Natural killer cell (primary cell): ENCODE results near the gene ARHGEF37. TPM values are rescaled to one million over a fixed set of nuclear protein-coding genes. Genes with fewer than 3 reads are reported as not detected.
"Not testable (repeated sequence)": the region's sequence is repeated elsewhere in the genome, so short reads cannot be mapped to it uniquely, and the experiment has no call there.

Experiments used
- ATAC-seq, 3 donors: fragments of 150-1000 bp in 2 of 3; fragments of 200-7000 bp in 1 of 3; cut with Tn5 transposase; 1 replicate in 1 of 3; 2 replicates in 2 of 3; pipeline ENCODE4 v1.10.0; 2021; ENCODE audit warnings: mild to moderate bottlenecking in 2 of 3, moderate library complexity in 2 of 3
- DNase-seq, 2 donors: peaks; one replicate each; pipeline versions ENCODE4 v3.0.0 to v3.0.0-alpha.2; 2013 to 2021; ENCODE audit warnings: mixed read lengths in 1 of 2
- H3K27ac ChIP-seq: one replicate; pipeline ENCODE4 v1.5.1; 2013; ENCODE audit warnings: mild to moderate bottlenecking, low read length
- H3K27me3 ChIP-seq: one replicate; pipeline ENCODE4 v1.6.1; 2013; ENCODE audit warnings: low read length; ENCODE audit not compliant: control insufficient read depth, insufficient read depth
- H3K36me3 ChIP-seq: one replicate; pipeline ENCODE4 v1.6.1; 2013; ENCODE audit warnings: low read length; ENCODE audit not compliant: control insufficient read depth, insufficient read depth
- H3K4me1 ChIP-seq: one replicate; pipeline ENCODE4 v1.6.1; 2013; ENCODE audit warnings: low read length; ENCODE audit not compliant: control insufficient read depth, insufficient read depth
- H3K4me3 ChIP-seq: one replicate; pipeline ENCODE4 v1.5.1; 2013; ENCODE audit warnings: low read length
- H3K9me3 ChIP-seq: one replicate; pipeline ENCODE4 v1.6.1; 2013; ENCODE audit warnings: low read length; ENCODE audit not compliant: control insufficient read depth, insufficient read depth
- H3K27ac Mint-ChIP-seq, 2 donors: one replicate each; pipeline ENCODE4 v1.8.0; 2022; ENCODE audit warnings: mild to moderate bottlenecking in 2 of 2, mixed read lengths in 2 of 2, moderate library complexity in 1 of 2
- H3K27me3 Mint-ChIP-seq, 2 donors: one replicate each; pipeline ENCODE4 v1.8.0; 2022; ENCODE audit warnings: low read depth in 2 of 2, mixed read lengths in 2 of 2
- H3K36me3 Mint-ChIP-seq: one replicate; pipeline ENCODE4 v1.8.0; 2022; ENCODE audit warnings: mixed read lengths
- H3K4me1 Mint-ChIP-seq, 2 donors: one replicate each; pipeline ENCODE4 v1.8.0; 2022; ENCODE audit warnings: mixed read lengths in 2 of 2
- H3K4me3 Mint-ChIP-seq: one replicate; pipeline ENCODE4 v1.8.0; 2022; ENCODE audit warnings: mild to moderate bottlenecking, moderate library complexity, mixed read lengths
- H3K9me3 Mint-ChIP-seq, 2 donors: one replicate each; pipeline ENCODE4 v1.8.0; 2022; ENCODE audit warnings: mixed read lengths in 2 of 2
- WGBS: methylation state at CpG from one replicate; pipeline ENCODE4 v1.1.7; 2013; ENCODE audit warnings: missing lambda C conversion rate; ENCODE audit not compliant: insufficient coverage; 5-methylcytosine and 5-hydroxymethylcytosine counted together
- intact Hi-C: fragments of 100-400 bp; cut with micrococcal nuclease; formaldehyde crosslinking; loops from one replicate; pipeline ENCODE4 v1.14.2; 2022
- total RNA-seq, 4 donors: library from RNA; stranded (reverse); fragments of 120-200 nt in 1 of 4; gene quantifications; one replicate each; pipeline versions ENCODE4 v1.2.3 to v1.2.4, GENCODE V29; 2013 to 2022
- TF ChIP-seq, protein P1 (sequence below): fragments of 200-600 bp; IDR thresholded peaks from one replicate; pipeline ENCODE4 v1.8.0; 2022; ENCODE audit warnings: antibody characterized with exemption

The ARHGEF37 gene
- total RNA-seq, 3 donors from 2014 or later (not counting 1 experiment from before 2014, with no cell fraction given) = 0.61 to 2.6 TPM; not detected in 1

DNA sequence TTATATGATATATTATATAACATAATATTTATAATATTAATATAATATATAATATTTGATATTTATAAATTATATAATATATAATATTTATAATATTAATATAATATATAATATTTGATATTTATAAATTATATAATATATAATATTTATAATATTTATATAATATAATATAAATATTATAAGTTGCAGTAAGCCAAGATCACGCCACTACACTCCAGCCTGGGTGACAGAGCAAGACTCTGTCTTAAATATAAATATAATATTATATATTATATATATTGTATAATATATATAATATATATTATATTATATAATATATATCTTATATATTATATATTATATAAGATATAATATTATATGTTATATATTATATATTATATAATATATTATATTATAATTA, 68.4 kb downstream of the ARHGEF37 start:
- H3K27ac Mint-ChIP-seq, H3K9me3 Mint-ChIP-seq, ATAC-seq: not testable (repeated sequence)

DNA sequence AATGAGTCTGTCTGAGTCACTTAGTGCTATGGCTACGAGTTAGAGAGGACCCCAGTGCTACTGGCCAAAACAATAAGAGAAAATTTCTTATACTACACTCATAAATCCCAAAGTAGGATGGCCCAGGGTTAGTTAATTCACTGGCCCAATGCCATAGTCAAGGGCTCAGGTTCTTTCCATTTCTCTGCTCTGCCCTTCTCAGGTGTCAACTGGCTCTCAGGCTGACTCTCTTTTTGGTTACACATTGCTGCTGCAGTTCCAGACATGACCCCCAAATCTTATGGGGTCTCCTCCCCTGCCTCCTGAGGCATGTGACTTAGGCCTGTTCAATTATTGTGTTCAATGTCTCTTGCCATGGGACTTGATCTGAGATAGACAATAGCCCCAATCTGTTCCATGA, 70.4 kb downstream of the ARHGEF37 start:
- Mint-ChIP-seq H3K4me1 (peaks cover 0 to 12% of the 10 kb centered on the region in 2 donors), H3K36me3 (no peaks in the 10 kb centered on the region), H3K27me3 (no peaks in the 10 kb centered on the region), H3K9me3 (peaks cover 2 to 5% of the 10 kb centered on the region in 2 donors), H3K27ac (no peak overlapping the region), H3K4me3 (no peak overlapping the region)
- H3K27me3 ChIP-seq = no peaks in the 10 kb centered on the region
- WGBS = 60% methylated on average over 1 of the region's 1 CpG
- H3K27ac ChIP-seq = no peak overlapping the region
- H3K9me3 ChIP-seq = peaks cover 5% of the 10 kb centered on the region
- peak; percentile 26 to 41 (median 38) for ATAC-seq
- no peaks in the 10 kb centered on the region for H3K4me1 ChIP-seq
- no peak overlapping the region for H3K4me3 ChIP-seq
- no peaks in the 10 kb centered on the region for H3K36me3 ChIP-seq
- DNase-seq = no peak
- intact Hi-C loops = no loop called here
- TF ChIP-seq, protein P1, sequence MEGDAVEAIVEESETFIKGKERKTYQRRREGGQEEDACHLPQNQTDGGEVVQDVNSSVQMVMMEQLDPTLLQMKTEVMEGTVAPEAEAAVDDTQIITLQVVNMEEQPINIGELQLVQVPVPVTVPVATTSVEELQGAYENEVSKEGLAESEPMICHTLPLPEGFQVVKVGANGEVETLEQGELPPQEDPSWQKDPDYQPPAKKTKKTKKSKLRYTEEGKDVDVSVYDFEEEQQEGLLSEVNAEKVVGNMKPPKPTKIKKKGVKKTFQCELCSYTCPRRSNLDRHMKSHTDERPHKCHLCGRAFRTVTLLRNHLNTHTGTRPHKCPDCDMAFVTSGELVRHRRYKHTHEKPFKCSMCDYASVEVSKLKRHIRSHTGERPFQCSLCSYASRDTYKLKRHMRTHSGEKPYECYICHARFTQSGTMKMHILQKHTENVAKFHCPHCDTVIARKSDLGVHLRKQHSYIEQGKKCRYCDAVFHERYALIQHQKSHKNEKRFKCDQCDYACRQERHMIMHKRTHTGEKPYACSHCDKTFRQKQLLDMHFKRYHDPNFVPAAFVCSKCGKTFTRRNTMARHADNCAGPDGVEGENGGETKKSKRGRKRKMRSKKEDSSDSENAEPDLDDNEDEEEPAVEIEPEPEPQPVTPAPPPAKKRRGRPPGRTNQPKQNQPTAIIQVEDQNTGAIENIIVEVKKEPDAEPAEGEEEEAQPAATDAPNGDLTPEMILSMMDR = no peak

More for the DNA sequence above, 68.4 kb downstream of the ARHGEF37 start:
- intact Hi-C loops, H3K4me1 Mint-ChIP-seq, H3K36me3 Mint-ChIP-seq, DNase-seq, H3K27me3 Mint-ChIP-seq, H3K4me3 Mint-ChIP-seq, H3K36me3 ChIP-seq, H3K9me3 ChIP-seq, H3K27me3 ChIP-seq, H3K4me3 ChIP-seq, H3K4me1 ChIP-seq, H3K27ac ChIP-seq: not testable (repeated sequence)
- WGBS = no CpG with 5 or more reads among the region's 1 CpG

DNA sequence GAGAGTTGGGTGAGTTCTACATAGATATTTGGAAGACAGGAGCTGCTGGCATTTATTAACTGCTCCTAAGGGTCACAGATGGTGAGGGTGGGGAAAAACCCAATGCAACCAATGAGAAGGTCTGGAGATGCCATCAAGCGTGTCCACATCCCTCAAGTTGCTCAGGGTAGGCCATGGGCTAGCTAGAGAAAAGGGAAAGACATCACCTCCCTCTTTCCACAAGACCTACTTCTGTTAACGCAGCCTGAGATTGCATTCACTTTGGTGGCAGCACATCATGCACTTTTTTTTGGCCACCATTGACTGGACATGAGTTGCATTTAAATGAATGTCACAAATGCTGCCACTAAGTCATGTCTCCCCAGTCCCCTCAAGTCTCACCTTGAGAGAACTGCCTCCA, 71.4 kb downstream of the ARHGEF37 start:
- Mint-ChIP-seq H3K4me3 (no peak overlapping the region), H3K27ac (peak overlapping the region in 1 of 2 donors; percentile 16), H3K27me3 (peaks cover 0 to 3% of the 10 kb centered on the region in 2 donors), H3K9me3 (peaks cover 4 to 8% of the 10 kb centered on the region in 2 donors), H3K36me3 (no peaks in the 10 kb centered on the region), H3K4me1 (peaks cover 0 to 12% of the 10 kb centered on the region in 2 donors)
- DNase-seq (no peak), ATAC-seq (peak in 1 of 3 donors; percentile 9)
- peaks cover 9% of the 10 kb centered on the region for H3K9me3 ChIP-seq
- no peaks in the 10 kb centered on the region for H3K4me1 ChIP-seq
- intact Hi-C loops = no loop called here
- no peaks in the 10 kb centered on the region for H3K36me3 ChIP-seq
- 93% methylated on average over 2 of the region's 2 CpGs for WGBS
- no peaks in the 10 kb centered on the region for H3K27me3 ChIP-seq
- TF ChIP-seq, protein P1 = no peak
- no peak overlapping the region for H3K27ac ChIP-seq
- no peak overlapping the region for H3K4me3 ChIP-seq

GRCh38 chr5:149654231-149654630, 72.9 kb downstream of the ARHGEF37 start:
- Mint-ChIP-seq H3K4me3 (no peak overlapping the region), H3K27ac (no peak overlapping the region)
- H3K27ac ChIP-seq = no peak overlapping the region

More at GRCh38 chr5:149654231-149654630, 72.9 kb downstream of the ARHGEF37 start:
- H3K36me3 Mint-ChIP-seq = no peaks in the 10 kb centered on the region
- Histone ChIP-seq H3K4me1 (no peaks in the 10 kb centered on the region), H3K27me3 (no peaks in the 10 kb centered on the region), H3K4me3 (no peak overlapping the region), H3K9me3 (peaks cover 9% of the 10 kb centered on the region), H3K36me3 (no peaks in the 10 kb centered on the region)
- DNase-seq (no peak), ATAC-seq (no peak)
- intact Hi-C loops = no loop called here
- H3K4me1 Mint-ChIP-seq = peaks cover 0 to 12% of the 10 kb centered on the region in 2 donors
- TF ChIP-seq, protein P1 = no peak
- H3K9me3 Mint-ChIP-seq = peaks cover 4 to 8% of the 10 kb centered on the region in 2 donors
- WGBS = 50% methylated on average over 3 of the region's 3 CpGs
- peaks cover 0 to 3% of the 10 kb centered on the region in 2 donors for H3K27me3 Mint-ChIP-seq
